Activated CD4-positive, alpha-beta T cell treated with anti-CD3 and anti-CD28 coated beads, Interleukin-2, amount 50 U/mL, for 4 hours (primary cell): ENCODE measurements around the gene PHF20.
"Not testable (repeated sequence)": the region's sequence is repeated elsewhere in the genome, so short reads cannot be mapped to it uniquely, and the experiment has no call there.

Experiments
- DNase-seq, 2 experiments: peaks; one replicate each; pipeline ENCODE4 v3.0.0-alpha.2; 2020

The PHF20 gene

GRCh38 chr20:35942243-35942642 lies 170.4 kb downstream of the PHF20 start:
- DNase-seq: no peak

GRCh38 chr20:35947489-35947888 lies 175.7 kb downstream of the PHF20 start:
- peak in 1 of 2 experiments; percentile 3 for DNase-seq

- no peak for DNase-seq
Measured at GRCh38 chr20:35947907-35948306, 176.1 kb downstream of the PHF20 start.

GRCh38 chr20:35950093-35950492 lies 178.3 kb downstream of the PHF20 start:
- DNase-seq: no peak

GRCh38 chr20:35952080-35952479 lies 180.3 kb downstream of the PHF20 start:
- not testable (repeated sequence) for DNase-seq

GRCh38 chr20:35952480-35953386 lies 180.9 kb downstream of the PHF20 start:
- no peak for DNase-seq

- DNase-seq: peak; percentile 45
Measured at GRCh38 chr20:35953387-35954199, 181.8 kb downstream of the PHF20 start.

- DNase-seq: peak; percentile 94 to 96
Measured at GRCh38 chr20:35954200-35954906, 182.5 kb downstream of the PHF20 start, which contains the start of gene SCAND1. SCAND1 (minus strand) TSS chr20:35954502; CDS start chr20:35954284, 218 bp downstream.

GRCh38 chr20:35954907-35955251 lies 183.1 kb downstream of the PHF20 start:
- peak in 1 of 2 experiments; percentile 10 for DNase-seq

- no peak for DNase-seq
Measured at GRCh38 chr20:35956616-35957015, 184.8 kb downstream of the PHF20 start.

- DNase-seq: not testable (repeated sequence)
Measured at GRCh38 chr20:35959291-35959690, 187.5 kb downstream of the PHF20 start.

- no peak for DNase-seq
Measured at GRCh38 chr20:35963878-35964277, 192.1 kb downstream of the PHF20 start.

- no peak for DNase-seq
Measured at GRCh38 chr20:35967979-35968640, 196.3 kb downstream of the PHF20 start, which contains the start of gene CNBD2. CNBD2 (plus strand) TSS chr20:35968590; CDS start chr20:35968763, 173 bp downstream.

GRCh38 chr20:35968930-35969329 lies 197.1 kb downstream of the PHF20 start:
- no peak for DNase-seq

- no peak for DNase-seq
Measured at GRCh38 chr20:35971981-35972380, 200.2 kb downstream of the PHF20 start.

- no peak for DNase-seq
Measured at GRCh38 chr20:35972462-35972861, 200.6 kb downstream of the PHF20 start.

- DNase-seq: no peak
Measured at GRCh38 chr20:35974256-35974655, 202.4 kb downstream of the PHF20 start.

GRCh38 chr20:35975576-35976373 lies 204.0 kb downstream of the PHF20 start:
- DNase-seq: no peak

- DNase-seq: no peak
Measured at GRCh38 chr20:35978041-35978513, 206.3 kb downstream of the PHF20 start.

GRCh38 chr20:35979544-35979943 lies 207.7 kb downstream of the PHF20 start:
- no peak for DNase-seq

GRCh38 chr20:35981969-35982368 lies 210.2 kb downstream of the PHF20 start:
- no peak for DNase-seq
